Activated CD8-positive, alpha-beta memory T cell treated with anti-CD3 and anti-CD28 coated beads for 4 hours (primary cell): ENCODE data around the gene PI3.
"Not testable (repeated sequence)": the region's sequence is repeated elsewhere in the genome, so short reads cannot be mapped to it uniquely, and the experiment has no call there.

Source experiments
- DNase-seq, 2 donors: peaks; one replicate each; pipeline ENCODE4 v3.0.0-alpha.2; 2020; ENCODE audit warnings: low read depth in 2 of 2

PI3 gene

GRCh38 chr20:45174434-45175364, at the start of gene PI3:
Gene PI3, plus strand, starts transcription at chr20:45174902. Its CDS starts 21 bp downstream, at chr20:45174923.
- DNase-seq, result no peak

GRCh38 chr20:45128099-45128498, 46.6 kb upstream of the PI3 start:
- DNase-seq, result no peak

GRCh38 chr20:45136911-45137310, 37.8 kb upstream of the PI3 start:
- no peak for DNase-seq

- peak in 1 of 2 donors; percentile 18 for DNase-seq
These were observed 36.0 kb upstream of the PI3 start for GRCh38 chr20:45138561-45139300.

- not testable (repeated sequence) for DNase-seq
These were observed 34.8 kb upstream of the PI3 start for GRCh38 chr20:45139733-45140375.

- no peak for DNase-seq
These were observed 33.9 kb upstream of the PI3 start for GRCh38 chr20:45140836-45141235.

GRCh38 chr20:45149062-45149461, 25.6 kb upstream of the PI3 start:
- DNase-seq, result no peak

- no peak for DNase-seq
These were observed 22.3 kb upstream of the PI3 start for GRCh38 chr20:45152405-45152804.

- no peak for DNase-seq
These were observed 21.6 kb upstream of the PI3 start for GRCh38 chr20:45153147-45153546.

- no peak for DNase-seq
These were observed 20.9 kb upstream of the PI3 start for GRCh38 chr20:45153752-45154151.

- DNase-seq, result no peak
These were observed 20.5 kb upstream of the PI3 start for GRCh38 chr20:45154183-45154582.

- not testable (repeated sequence) for DNase-seq
These were observed 19.9 kb upstream of the PI3 start for GRCh38 chr20:45154794-45155193.

GRCh38 chr20:45156713-45157112, 18.0 kb upstream of the PI3 start:
- DNase-seq, result no peak

GRCh38 chr20:45157962-45158361, 16.7 kb upstream of the PI3 start:
- no peak for DNase-seq

GRCh38 chr20:45163083-45163803, 11.5 kb upstream of the PI3 start:
- DNase-seq, result no peak

- DNase-seq, result no peak
These were observed 9.8 kb upstream of the PI3 start for GRCh38 chr20:45164906-45165305.

- DNase-seq, result no peak
These were observed 1.2 kb upstream of the PI3 start for GRCh38 chr20:45173522-45173921.

GRCh38 chr20:45176526-45177267, 2.0 kb downstream of the PI3 start:
- no peak for DNase-seq

GRCh38 chr20:45179166-45179565, 4.5 kb downstream of the PI3 start:
- DNase-seq, result no peak

GRCh38 chr20:45181639-45182038, 6.9 kb downstream of the PI3 start:
- no peak for DNase-seq

- DNase-seq, result no peak
These were observed 8.4 kb downstream of the PI3 start for GRCh38 chr20:45183084-45183483.
